ENCODE data around the gene RNF166. TPM values are rescaled to one million over a fixed set of nuclear protein-coding genes. Genes with fewer than 3 reads are reported as not detected.

Gene RNF166
- total RNA-seq, 4 donors from 2014 or later = 22.9 to 32.5 (median 26.1) TPM

DNA sequence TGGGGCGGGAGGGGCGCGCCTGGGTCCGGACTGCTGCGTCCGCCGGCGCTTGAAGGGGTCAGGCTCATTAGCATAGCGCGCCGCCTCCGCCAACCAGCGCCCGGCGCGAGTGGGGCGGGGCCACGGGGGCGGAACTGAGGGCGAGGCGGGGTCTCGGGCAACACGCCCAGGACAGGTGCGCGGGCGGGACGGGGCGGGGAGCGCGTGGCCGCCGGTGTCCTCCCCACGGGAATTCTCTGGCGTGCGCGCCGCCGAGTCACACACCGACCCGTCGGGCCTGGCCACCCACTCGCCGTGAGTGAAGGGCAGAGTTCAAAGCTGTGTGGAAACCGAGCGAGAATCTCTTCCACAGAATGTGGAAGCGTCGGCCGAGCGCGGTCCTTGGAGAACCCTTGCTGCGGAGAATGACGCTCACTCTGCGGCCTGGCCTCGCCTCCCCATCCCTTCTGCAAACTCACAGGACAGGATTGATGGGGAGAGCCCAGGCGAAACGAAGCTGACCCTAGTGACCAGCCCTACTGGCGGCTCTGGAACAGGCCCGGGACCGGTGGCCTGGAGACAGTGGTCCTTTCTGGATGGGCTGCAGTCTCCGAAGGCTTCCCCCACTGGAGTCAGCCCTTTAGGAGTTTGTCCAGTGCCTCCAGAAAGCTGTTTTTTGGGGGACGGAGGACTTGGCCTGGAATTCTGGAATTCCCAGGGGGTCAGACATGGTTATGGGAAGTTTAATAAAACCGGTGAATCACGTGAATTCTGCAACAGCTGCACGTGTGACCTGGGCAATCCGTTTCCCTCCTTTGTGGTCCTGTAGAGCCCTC is 19.6 kb downstream of the RNF166 start, which contains the start of gene SNAI3:
TSS of gene SNAI3 (minus strand) at position 69 of the 815 bp plus-strand sequence. CDS start 101 bp downstream, outside the sequence.
- no peaks in the 10 kb centered on the region for H3K27me3 ChIP-seq
- H3K36me3 ChIP-seq = no peaks in the 10 kb centered on the region
- ATAC-seq (peak; percentile 80), DNase-seq (peak; percentile 78 to 87)
- peaks cover 16 to 31% of the 10 kb centered on the region in 2 donors for H3K4me1 ChIP-seq
- TF ChIP-seq, protein P1, sequence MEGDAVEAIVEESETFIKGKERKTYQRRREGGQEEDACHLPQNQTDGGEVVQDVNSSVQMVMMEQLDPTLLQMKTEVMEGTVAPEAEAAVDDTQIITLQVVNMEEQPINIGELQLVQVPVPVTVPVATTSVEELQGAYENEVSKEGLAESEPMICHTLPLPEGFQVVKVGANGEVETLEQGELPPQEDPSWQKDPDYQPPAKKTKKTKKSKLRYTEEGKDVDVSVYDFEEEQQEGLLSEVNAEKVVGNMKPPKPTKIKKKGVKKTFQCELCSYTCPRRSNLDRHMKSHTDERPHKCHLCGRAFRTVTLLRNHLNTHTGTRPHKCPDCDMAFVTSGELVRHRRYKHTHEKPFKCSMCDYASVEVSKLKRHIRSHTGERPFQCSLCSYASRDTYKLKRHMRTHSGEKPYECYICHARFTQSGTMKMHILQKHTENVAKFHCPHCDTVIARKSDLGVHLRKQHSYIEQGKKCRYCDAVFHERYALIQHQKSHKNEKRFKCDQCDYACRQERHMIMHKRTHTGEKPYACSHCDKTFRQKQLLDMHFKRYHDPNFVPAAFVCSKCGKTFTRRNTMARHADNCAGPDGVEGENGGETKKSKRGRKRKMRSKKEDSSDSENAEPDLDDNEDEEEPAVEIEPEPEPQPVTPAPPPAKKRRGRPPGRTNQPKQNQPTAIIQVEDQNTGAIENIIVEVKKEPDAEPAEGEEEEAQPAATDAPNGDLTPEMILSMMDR (IDR thresholded peaks at IDR 0.05 in 4 of 5, conservative IDR thresholded peaks at IDR 0.05 in 1 of 5) = no peak
- TF ChIP-seq POLR2A (IDR thresholded peaks at IDR 0.05) = peak; percentile 73 to 75
- peak within 1 kb of the TSS; percentile 82 to 96 (median 88) for H3K27ac ChIP-seq
- in situ Hi-C loops (cut with MboI; ENCODE audit: low sequenced_read_pairs in 4 of 4) = no loop called here
- no peaks in the 10 kb centered on the region for H3K9me3 ChIP-seq
- H3K4me3 ChIP-seq = peak within 1 kb of the TSS; percentile 68 to 83 (median 75)
- intact Hi-C loops (cut with DNase I; ENCODE audit: low total_unique reads) = loop anchor here (1.0 to 2.0 kb wide), 3 partner anchors 12 to 484 kb away; partner anchors contain the start of genes CDH15, CTU2 and RNF166

DNA sequence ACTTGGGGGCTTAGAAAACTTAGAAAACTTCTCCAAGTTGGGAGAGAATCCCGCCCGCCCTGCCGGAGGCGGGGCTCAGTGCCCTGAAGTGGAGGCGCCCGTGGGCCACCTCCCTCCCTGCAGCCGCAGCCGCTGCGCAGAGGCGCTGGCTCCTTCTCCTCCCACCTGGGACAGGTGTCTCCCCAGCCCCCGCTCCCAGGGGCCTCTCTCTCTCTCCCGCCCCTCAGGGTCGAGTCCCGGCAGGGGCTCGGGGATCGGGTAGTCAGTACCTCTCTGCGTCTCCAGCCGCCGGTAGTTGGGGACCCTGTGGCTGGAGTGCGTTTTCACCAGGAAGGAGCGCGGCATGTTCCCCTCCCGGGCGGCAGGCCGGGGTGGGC is 20.2 kb downstream of the RNF166 start:
- DNase-seq (no peak), ATAC-seq (peak; percentile 33 to 40)
- TF ChIP-seq, protein P1 (IDR thresholded peaks at IDR 0.05 in 4 of 5, conservative IDR thresholded peaks at IDR 0.05 in 1 of 5) = no peak
- TF ChIP-seq POLR2A (IDR thresholded peaks at IDR 0.05) = no peak
- H3K27me3 ChIP-seq = no peaks in the 10 kb centered on the region
- peaks cover 16 to 31% of the 10 kb centered on the region in 2 donors for H3K4me1 ChIP-seq
- peak overlapping the region; percentile 82 to 96 (median 88) for H3K27ac ChIP-seq
- in situ Hi-C loops (cut with MboI; ENCODE audit: low sequenced_read_pairs in 4 of 4) = no loop called here
- H3K36me3 ChIP-seq = no peaks in the 10 kb centered on the region
- H3K4me3 ChIP-seq = peak overlapping the region; percentile 68 to 83 (median 75)
- H3K9me3 ChIP-seq = no peaks in the 10 kb centered on the region
- intact Hi-C loops (cut with DNase I; ENCODE audit: low total_unique reads) = loop anchor here (1.0 to 2.0 kb wide), 3 partner anchors 12 to 485 kb away; partner anchors contain the start of genes CDH15, CTU2 and RNF166

DNA sequence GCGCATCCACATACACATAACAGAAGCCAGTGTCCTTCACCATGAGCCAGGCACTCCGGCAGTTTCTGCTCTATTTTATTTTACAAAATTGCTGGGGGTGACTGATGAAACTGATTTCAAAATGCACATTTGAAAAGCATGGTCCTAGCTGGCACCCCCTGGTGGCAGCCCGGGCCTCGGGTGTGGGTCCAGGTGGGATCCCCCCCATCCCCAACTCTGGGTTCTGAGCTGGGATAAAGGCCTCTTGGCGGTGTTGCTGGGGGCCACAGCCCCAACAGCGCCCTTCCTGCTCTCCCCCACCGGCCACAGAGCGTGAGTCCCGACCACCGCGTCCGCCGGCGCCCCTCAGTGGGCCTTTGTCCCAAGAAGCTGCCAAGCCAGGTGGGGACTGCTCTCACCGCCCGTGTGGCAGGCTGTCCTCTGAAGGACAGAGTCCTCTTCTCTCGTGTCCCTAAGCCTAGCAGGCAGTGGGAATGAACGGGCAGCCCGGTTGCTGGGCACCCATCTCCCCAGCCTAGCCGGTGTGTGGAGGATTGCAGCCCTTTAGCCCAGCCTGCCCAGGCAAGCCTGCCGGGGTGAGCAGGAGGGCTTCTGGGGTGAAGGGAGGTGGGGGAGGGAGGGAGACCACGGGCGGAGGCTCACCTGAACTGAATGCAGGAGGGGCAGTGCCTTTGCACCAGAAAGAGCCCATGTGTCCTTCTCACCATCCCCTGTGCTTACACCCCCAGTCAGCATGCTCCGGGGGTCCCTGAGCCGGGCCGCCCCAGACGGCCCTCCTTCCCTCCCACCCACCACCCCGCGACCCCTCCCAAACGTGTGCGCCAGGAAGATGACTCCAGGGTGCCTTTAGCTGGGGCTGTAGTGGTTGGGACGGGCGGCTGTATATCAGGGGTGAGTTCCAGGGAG is 20.8 kb downstream of the RNF166 start:
- Histone ChIP-seq H3K4me3 (peak overlapping the region; percentile 68 to 83 (median 75)), H3K27ac (peak overlapping the region; percentile 82 to 96 (median 88)), H3K36me3 (no peaks in the 10 kb centered on the region), H3K27me3 (no peaks in the 10 kb centered on the region), H3K9me3 (no peaks in the 10 kb centered on the region), H3K4me1 (peaks cover 16 to 31% of the 10 kb centered on the region in 2 donors)
- DNase-seq (no peak), ATAC-seq (no peak)
- intact Hi-C loops (cut with DNase I; ENCODE audit: low total_unique reads) = loop anchor here (1.0 to 2.0 kb wide), 3 partner anchors 11 to 485 kb away; partner anchors contain the start of genes CDH15, CTU2 and RNF166
- TF ChIP-seq, protein P1 (IDR thresholded peaks at IDR 0.05 in 4 of 5, conservative IDR thresholded peaks at IDR 0.05 in 1 of 5) = peak in 4 of 5 experiments; percentile 24 to 69 (median 54)
- no peak for TF ChIP-seq POLR2A (IDR thresholded peaks at IDR 0.05)
- in situ Hi-C loops (cut with MboI; ENCODE audit: low sequenced_read_pairs in 4 of 4) = no loop called here

DNA sequence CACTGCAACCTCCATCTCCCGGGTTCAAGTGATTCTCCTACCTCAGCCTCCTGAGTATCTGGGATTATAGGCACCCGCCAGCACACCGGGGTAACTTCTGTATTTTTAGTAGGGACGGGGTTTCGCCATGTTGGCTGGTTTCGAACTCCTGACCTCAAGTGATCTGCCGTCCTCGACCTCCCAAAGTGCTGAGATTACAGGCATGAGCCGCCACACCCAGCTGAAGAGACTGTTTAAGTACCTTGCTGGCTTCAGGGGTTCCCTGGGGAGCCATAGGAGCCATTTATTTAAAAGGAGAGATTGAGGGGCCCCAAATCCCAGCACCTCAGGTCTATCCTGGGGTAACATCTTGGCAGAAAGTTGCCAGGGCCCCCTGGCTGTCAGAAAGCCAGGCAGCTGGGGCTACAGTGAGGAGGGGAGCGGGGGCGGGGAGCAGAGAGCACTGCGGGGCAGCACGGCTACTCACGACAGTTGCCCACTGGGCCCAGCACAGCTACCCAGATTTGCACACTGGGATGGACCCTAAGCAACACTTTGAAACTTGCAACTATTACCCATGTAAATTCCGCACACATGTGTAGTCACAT is 21.5 kb downstream of the RNF166 start:
- Histone ChIP-seq H3K27me3 (no peaks in the 10 kb centered on the region), H3K9me3 (no peaks in the 10 kb centered on the region), H3K36me3 (no peaks in the 10 kb centered on the region), H3K4me3 (no peak overlapping the region), H3K4me1 (peaks cover 16 to 31% of the 10 kb centered on the region in 2 donors), H3K27ac (peak overlapping the region in 3 of 4 donors; percentile 43 to 96 (median 82))
- ATAC-seq (no peak), DNase-seq (no peak)
- TF ChIP-seq, protein P1 (IDR thresholded peaks at IDR 0.05 in 4 of 5, conservative IDR thresholded peaks at IDR 0.05 in 1 of 5) = no peak
- no peak for TF ChIP-seq POLR2A (IDR thresholded peaks at IDR 0.05)
- intact Hi-C loops (cut with DNase I; ENCODE audit: low total_unique reads) = no loop called here
- in situ Hi-C loops (cut with MboI; ENCODE audit: low sequenced_read_pairs in 4 of 4) = no loop called here
